ENCODE results near the gene HYAL3. TPM values are rescaled to one million over a fixed set of nuclear protein-coding genes. Genes with fewer than 3 reads are reported as not detected.

The HYAL3 gene
- total and polyA plus RNA-seq, 2 donors (not counting 1 experiment from before 2014, with no cell fraction given), result 3.7 to 4.2 TPM

- Histone ChIP-seq H2AFZ (ENCODE audit: insufficient read depth, low read depth, low read length, poor library complexity, severe bottlenecking) (no peak overlapping the region), H3K4me3 (ENCODE audit: control extremely low read depth in 1 of 5, extremely low read depth in 1 of 5, insufficient read depth in 1 of 5, low read depth in 2 of 5, low read length in 4 of 5) (no peak overlapping the region), H4K20me1 (ENCODE audit: control insufficient read depth, insufficient read depth, low read length, poor library complexity, severe bottlenecking) (no peaks in the 10 kb centered on the region), H3K27ac (ENCODE audit: low read length in 2 of 2) (no peak overlapping the region), H3K9ac (ENCODE audit: low read length) (no peak overlapping the region), H3K79me2 (ENCODE audit: control insufficient read depth, insufficient read depth, low read length) (peaks cover 18% of the 10 kb centered on the region), H3K9me3 (ENCODE audit: control extremely low read depth in 1 of 3, control insufficient read depth in 2 of 3, insufficient read depth in 1 of 3, low read length in 2 of 3) (no peaks in the 10 kb centered on the region), H3K4me2 (replicated peaks; ENCODE audit: low read depth, low read length, poor library complexity, severe bottlenecking) (no peak overlapping the region), H3K4me1 (ENCODE audit: control insufficient read depth in 2 of 2, insufficient read depth in 2 of 2, low read length in 2 of 2) (peaks cover 11 to 17% of the 10 kb centered on the region in 2 donors), H3K27me3 (replicated peaks in 1 of 4; ENCODE audit: control extremely low read depth in 1 of 4, control insufficient read depth in 3 of 4, insufficient read depth in 4 of 4, low read length in 3 of 4) (no peaks in the 10 kb centered on the region), H3K36me3 (replicated peaks in 1 of 2; ENCODE audit: control extremely low read depth in 1 of 2, control insufficient read depth in 1 of 2, extremely low read depth in 1 of 2, insufficient read depth in 2 of 2, low read length in 1 of 2) (peaks cover 0 to 29% of the 10 kb centered on the region in 2 experiments)
- DNase-seq, result no peak
- TF ChIP-seq EZH2 (IDR thresholded peaks at IDR 0.05; ENCODE audit: borderline replicate concordance, insufficient read depth, low read depth, low read length, poor library complexity, severe bottlenecking) (no peak), CTCF (IDR thresholded peaks at IDR 0.05) (no peak)
- intact Hi-C loops (cut with micrococcal nuclease), result no loop called here
- ChIA-PET POLR2A (no interaction called here), CTCF (interaction anchor here (1.0 to 1.7 kb wide), 4 partner anchors 9 to 28 kb away, joined by 3 to 5 read pairs (median 4); partner anchors contain the start of genes HYAL3, LSMEM2 and NAA80)
- Mint-ChIP-seq H3K9me3 (ENCODE audit: insufficient read depth) (no peaks in the 10 kb centered on the region), H3K27ac (no peak overlapping the region), H3K4me1 (peaks cover 14% of the 10 kb centered on the region), H3K27me3 (no peaks in the 10 kb centered on the region), H3K4me3 (no peak overlapping the region)
- WGBS (ENCODE audit: insufficient coverage), result 98% methylated on average over 23 of the region's 23 CpGs
- ATAC-seq (ENCODE audit: low read depth), result no peak
Measured at GRCh38 chr3:50288387-50289007, 10.7 kb downstream of the HYAL3 start.

GRCh38 chr3:50287262-50287661 is 11.9 kb downstream of the HYAL3 start:
- ChIA-PET CTCF (interaction anchor here (1.0 to 1.7 kb wide), 3 partner anchors 8 to 27 kb away, joined by 3 to 4 read pairs (median 4); partner anchors contain the start of gene LSMEM2), POLR2A (no interaction called here)
- Mint-ChIP-seq H3K27ac (no peak overlapping the region), H3K27me3 (no peaks in the 10 kb centered on the region), H3K4me1 (peaks cover 7% of the 10 kb centered on the region), H3K9me3 (ENCODE audit: insufficient read depth) (no peaks in the 10 kb centered on the region), H3K4me3 (no peak overlapping the region)
- no peak overlapping the region for H3K27ac ChIP-seq (ENCODE audit: low read length in 2 of 2)
- no peak for ATAC-seq (ENCODE audit: low read depth)
- peaks cover 7 to 9% of the 10 kb centered on the region in 2 donors for H3K4me1 ChIP-seq (ENCODE audit: control insufficient read depth in 2 of 2, insufficient read depth in 2 of 2, low read length in 2 of 2)
- H3K79me2 ChIP-seq (ENCODE audit: control insufficient read depth, insufficient read depth, low read length), result peaks cover 18% of the 10 kb centered on the region
- H3K36me3 ChIP-seq (replicated peaks in 1 of 2; ENCODE audit: control extremely low read depth in 1 of 2, control insufficient read depth in 1 of 2, extremely low read depth in 1 of 2, insufficient read depth in 2 of 2, low read length in 1 of 2), result peaks cover 0 to 29% of the 10 kb centered on the region in 2 experiments
- DNase-seq, result no peak
- H3K4me2 ChIP-seq (replicated peaks; ENCODE audit: low read depth, low read length, poor library complexity, severe bottlenecking), result no peak overlapping the region
- no peaks in the 10 kb centered on the region for H4K20me1 ChIP-seq (ENCODE audit: control insufficient read depth, insufficient read depth, low read length, poor library complexity, severe bottlenecking)
- TF ChIP-seq CTCF (IDR thresholded peaks at IDR 0.05) (no peak), EZH2 (IDR thresholded peaks at IDR 0.05; ENCODE audit: borderline replicate concordance, insufficient read depth, low read depth, low read length, poor library complexity, severe bottlenecking) (no peak)
- H2AFZ ChIP-seq (ENCODE audit: insufficient read depth, low read depth, low read length, poor library complexity, severe bottlenecking), result no peak overlapping the region
- H3K9me3 ChIP-seq (ENCODE audit: control extremely low read depth in 1 of 3, control insufficient read depth in 2 of 3, insufficient read depth in 1 of 3, low read length in 2 of 3), result no peaks in the 10 kb centered on the region
- no peaks in the 10 kb centered on the region for H3K27me3 ChIP-seq (replicated peaks in 1 of 4; ENCODE audit: control extremely low read depth in 1 of 4, control insufficient read depth in 3 of 4, insufficient read depth in 4 of 4, low read length in 3 of 4)
- intact Hi-C loops (cut with micrococcal nuclease), result no loop called here
- no peak overlapping the region for H3K4me3 ChIP-seq (ENCODE audit: control extremely low read depth in 1 of 5, extremely low read depth in 1 of 5, insufficient read depth in 1 of 5, low read depth in 2 of 5, low read length in 4 of 5)
- 100% methylated on average over 1 of the region's 1 CpG for WGBS (ENCODE audit: insufficient coverage)
- H3K9ac ChIP-seq (ENCODE audit: low read length), result no peak overlapping the region

Data from B cell (primary cell).